Hepatocyte (in vitro differentiated cells): ENCODE data around the gene KAT2A. TPM values are rescaled to one million over a fixed set of nuclear protein-coding genes. Genes with fewer than 3 reads are reported as not detected.
A peak's percentile ranks its signal among the peaks of the same experiment; 100 is the strongest.

Experiments used
- DNase-seq: peaks from one replicate; pipeline ENCODE4 v3.0.0-alpha.2; 2016; ENCODE audit warnings: low spot score
- H2AFZ ChIP-seq: fragments of 200-600 bp; sonication (generic); 2 replicates; pipeline ENCODE4 v1.6.0; 2016; ENCODE audit warnings: antibody characterized with exemption, mild to moderate bottlenecking
- H3K27ac ChIP-seq: fragments of 200-600 bp; sonication (generic); 2 replicates; pipeline ENCODE4 v1.5.1; 2016; ENCODE audit warnings: mild to moderate bottlenecking
- H3K27me3 ChIP-seq: fragments of 200-600 bp; sonication (generic); 2 replicates; pipeline ENCODE4 v1.6.1; 2016
- H3K36me3 ChIP-seq: fragments of 200-600 bp; sonication (generic); replicated peaks from 2 replicates; pipeline ENCODE4 v1.5.1; 2016; ENCODE audit warnings: low read depth; ENCODE audit not compliant: insufficient read depth
- H3K4me1 ChIP-seq: fragments of 200-600 bp; sonication (generic); 2 replicates; pipeline ENCODE4 v1.5.1; 2016; ENCODE audit warnings: mild to moderate bottlenecking, moderate library complexity; ENCODE audit not compliant: insufficient read depth
- H3K4me2 ChIP-seq: fragments of 200-600 bp; sonication (generic); 2 replicates; pipeline ENCODE4 v1.6.0; 2016
- H3K4me3 ChIP-seq: fragments of 200-600 bp; sonication (generic); 2 replicates; pipeline ENCODE4 v1.5.1; 2016; ENCODE audit warnings: mild to moderate bottlenecking
- H3K79me2 ChIP-seq: fragments of 200-600 bp; sonication (generic); 2 replicates; pipeline ENCODE4 v1.6.0; 2017; ENCODE audit warnings: mild to moderate bottlenecking
- H3K9me2 ChIP-seq: fragments of 200-600 bp; sonication (generic); replicated peaks from 2 replicates; pipeline ENCODE4 v1.6.0; 2017; ENCODE audit warnings: mild to moderate bottlenecking; ENCODE audit not compliant: insufficient read depth
- H3K9me3 ChIP-seq: fragments of 200-600 bp; sonication (generic); 2 replicates; pipeline ENCODE4 v1.5.1; 2016; ENCODE audit warnings: low read depth, mild to moderate bottlenecking
- H4K20me1 ChIP-seq: fragments of 200-600 bp; sonication (generic); 2 replicates; pipeline ENCODE4 v1.6.0; 2016; ENCODE audit warnings: mild to moderate bottlenecking; ENCODE audit not compliant: insufficient read depth, poor library complexity, severe bottlenecking
- CTCF ChIP-seq: fragments of 200-600 bp; sonication (generic); IDR thresholded peaks from 2 replicates; pipeline ENCODE4 v1.5.1; 2016; ENCODE audit warnings: antibody characterized with exemption, mild to moderate bottlenecking; ENCODE audit not compliant: poor library complexity
- EZH2 ChIP-seq: fragments of 200-600 bp; sonication (generic); IDR thresholded peaks from 2 replicates; pipeline ENCODE4 v1.6.1; 2016; ENCODE audit warnings: antibody characterized with exemption, mild to moderate bottlenecking, borderline replicate concordance
- EZH2phosphoT487 ChIP-seq: fragments of 200-600 bp; sonication (generic); IDR thresholded peaks from one replicate; pipeline ENCODE4 v1.6.1; 2018; ENCODE audit warnings: antibody characterized with exemption, mild to moderate bottlenecking, low read depth, moderate library complexity; ENCODE audit not compliant: unreplicated experiment, severe bottlenecking
- WGBS: methylation state at CpG from one replicate; pipeline ENCODE4 v1.1.6; 2016; ENCODE audit warnings: low lambda C conversion rate; ENCODE audit errors: missing lambda C conversion rate; 5-methylcytosine and 5-hydroxymethylcytosine counted together
- polyA plus RNA-seq: library from polyadenylated mRNA; unstranded; fragments of >200 nt; fragmentation: Nextera tagmentation; extraction: Ambion mirVana; gene quantifications from 2 replicates; pipeline ENCODE4 v1.2.1, GENCODE V29; 2016
- total RNA-seq: library from RNA; depleted of rRNA; stranded (reverse); fragments of >200 nt; gene quantifications from 2 replicates; pipeline ENCODE4 v1.2.3, GENCODE V29; 2014

KAT2A gene
- total RNA-seq (21.7 and 29.2 TPM in 2 replicates), polyA plus RNA-seq (46.7 and 60.2 TPM in 2 replicates)

- peak; percentile 92 for DNase-seq
- Histone ChIP-seq H3K27me3 (no peaks in the 10 kb centered on the region), H3K27ac (peak within 1 kb of the TSS; percentile 31), H4K20me1 (no peaks in the 10 kb centered on the region), H2AFZ (peak within 1 kb of the TSS; percentile 97), H3K4me3 (peak within 1 kb of the TSS; percentile 97), H3K4me2 (peak within 1 kb of the TSS; percentile 93), H3K79me2 (no peaks in the 10 kb centered on the region), H3K36me3 (no peaks in the 10 kb centered on the region), H3K4me1 (peaks cover 7% of the 10 kb centered on the region), H3K9me3 (no peaks in the 10 kb centered on the region), H3K9me2 (no peaks in the 10 kb centered on the region)
- TF ChIP-seq EZH2 (no peak), EZH2phosphoT487 (no peak), CTCF (no peak)
- WGBS: 16% methylated on average over 39 of the region's 57 CpGs
Observed at GRCh38 chr17:42120770-42121769, at the start of gene KAT2A. KAT2A (minus strand) TSS chr17:42121367; CDS start chr17:42121304, 63 bp downstream.

GRCh38 chr17:42169351-42169750 lies 48.2 kb upstream of the KAT2A start:
- no peaks in the 10 kb centered on the region for H3K9me3 ChIP-seq
- H3K79me2 ChIP-seq: no peaks in the 10 kb centered on the region
- H3K27me3 ChIP-seq: peaks cover 3% of the 10 kb centered on the region
- H3K27ac ChIP-seq: no peak overlapping the region
- DNase-seq: no peak
- 94% methylated on average over 22 of the region's 29 CpGs for WGBS
- H3K4me1 ChIP-seq: no peaks in the 10 kb centered on the region
- no peak for TF ChIP-seq EZH2phosphoT487
- TF ChIP-seq EZH2: no peak
- no peak for TF ChIP-seq CTCF
- H3K4me3 ChIP-seq: no peak overlapping the region
- H4K20me1 ChIP-seq: no peaks in the 10 kb centered on the region
- H3K4me2 ChIP-seq: no peak overlapping the region
- H2AFZ ChIP-seq: no peak overlapping the region
- no peaks in the 10 kb centered on the region for H3K36me3 ChIP-seq
- no peaks in the 10 kb centered on the region for H3K9me2 ChIP-seq

GRCh38 chr17:42167807-42168206 lies 46.6 kb upstream of the KAT2A start:
- 93% methylated on average over 8 of the region's 8 CpGs for WGBS
- H3K27me3 ChIP-seq: peaks cover 3% of the 10 kb centered on the region

More at GRCh38 chr17:42167807-42168206, 46.6 kb upstream of the KAT2A start:
- no peaks in the 10 kb centered on the region for H4K20me1 ChIP-seq
- no peak overlapping the region for H3K4me2 ChIP-seq
- no peaks in the 10 kb centered on the region for H3K9me3 ChIP-seq
- no peak overlapping the region for H2AFZ ChIP-seq
- H3K9me2 ChIP-seq: no peaks in the 10 kb centered on the region
- no peaks in the 10 kb centered on the region for H3K79me2 ChIP-seq
- no peaks in the 10 kb centered on the region for H3K4me1 ChIP-seq
- no peak overlapping the region for H3K27ac ChIP-seq
- no peak for DNase-seq
- no peak overlapping the region for H3K4me3 ChIP-seq
- no peaks in the 10 kb centered on the region for H3K36me3 ChIP-seq
- TF ChIP-seq EZH2 (no peak), EZH2phosphoT487 (no peak), CTCF (no peak)
